HG03469 (cell line): ENCODE data around the gene TIGAR.

Experiments
- ATAC-seq: cut with Tn5 transposase; IDR thresholded peaks from one replicate; pipeline ENCODE4 v1.9.1; 2021; ENCODE audit warnings: mild to moderate bottlenecking, moderate library complexity, moderate number of reproducible peaks; ENCODE audit not compliant: unreplicated experiment

Gene TIGAR

DNA sequence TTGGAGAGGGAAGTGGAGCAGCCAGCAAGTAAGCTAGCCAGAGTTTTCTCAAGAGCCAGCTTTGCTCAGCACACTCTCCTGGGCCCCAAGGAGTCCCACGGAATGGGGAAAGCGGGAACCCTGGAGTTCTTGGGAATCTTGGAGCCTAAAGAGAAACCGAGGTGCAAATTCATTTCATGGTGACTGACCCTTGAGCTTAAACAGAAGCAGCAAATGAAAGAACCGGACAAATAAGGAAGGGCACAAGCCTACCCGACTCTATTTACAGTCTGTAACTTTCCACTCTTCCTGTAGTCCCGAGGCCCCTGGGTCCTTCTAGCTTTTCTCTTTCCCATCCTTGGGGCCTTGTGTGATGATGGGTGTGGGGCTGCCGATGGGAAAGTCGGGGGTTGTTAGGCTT is 18.1 kb upstream of the TIGAR start:
- ATAC-seq: no peak

DNA sequence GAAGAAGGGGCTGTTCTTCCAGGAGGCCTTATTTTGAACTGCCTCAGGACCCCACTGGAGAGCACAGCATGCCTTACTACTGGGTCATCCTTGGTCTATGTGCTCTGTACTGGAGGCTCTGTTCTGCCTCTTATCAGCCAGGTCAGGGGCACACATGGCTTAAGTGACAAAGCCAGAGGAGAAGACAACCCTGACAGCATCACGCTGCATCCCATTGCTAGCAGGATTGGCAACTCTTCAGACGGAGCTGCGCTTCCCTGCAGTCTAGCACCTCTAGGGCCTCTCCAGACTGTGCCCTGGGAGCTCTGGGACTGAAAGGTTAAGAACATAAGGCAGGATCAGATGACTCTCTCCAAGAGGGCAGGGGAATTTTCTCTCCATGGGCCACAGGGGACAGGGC is 17.3 kb upstream of the TIGAR start:
- no peak for ATAC-seq

DNA sequence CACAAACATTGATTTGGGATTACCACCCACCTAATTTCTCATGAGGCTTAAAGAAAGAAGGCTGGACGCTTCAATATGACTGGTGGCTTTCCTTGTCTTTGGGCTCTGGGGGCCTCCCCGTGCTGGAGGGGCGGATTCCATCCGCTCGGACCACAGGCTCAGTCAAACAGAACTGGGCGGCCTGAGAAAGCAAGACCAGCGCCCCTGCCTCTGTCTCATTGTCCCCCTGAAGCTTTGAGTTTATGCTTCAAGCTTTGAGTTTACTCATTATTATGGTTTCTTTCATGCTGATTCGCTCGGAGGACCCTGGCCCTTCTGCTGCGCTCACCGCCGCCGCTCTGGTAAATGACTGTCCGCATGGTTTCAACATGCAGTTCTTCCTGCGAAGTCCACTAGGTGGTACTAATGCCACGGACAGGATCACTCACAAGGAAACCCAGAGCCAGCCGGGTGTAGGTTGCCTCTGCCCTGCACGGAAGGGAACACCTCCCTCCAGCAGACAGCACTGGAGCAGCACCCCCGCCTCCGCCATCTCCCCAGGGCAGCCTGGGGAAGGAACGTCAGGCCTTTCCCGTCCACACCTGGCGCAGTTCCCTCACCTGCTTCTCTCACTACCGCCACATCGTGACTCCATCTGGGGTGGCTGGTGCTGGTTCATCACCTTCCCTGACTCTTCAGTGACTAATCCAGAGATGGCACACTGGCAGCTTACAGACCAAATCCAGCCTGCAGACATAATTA is 13.2 kb upstream of the TIGAR start:
- ATAC-seq: no peak

DNA sequence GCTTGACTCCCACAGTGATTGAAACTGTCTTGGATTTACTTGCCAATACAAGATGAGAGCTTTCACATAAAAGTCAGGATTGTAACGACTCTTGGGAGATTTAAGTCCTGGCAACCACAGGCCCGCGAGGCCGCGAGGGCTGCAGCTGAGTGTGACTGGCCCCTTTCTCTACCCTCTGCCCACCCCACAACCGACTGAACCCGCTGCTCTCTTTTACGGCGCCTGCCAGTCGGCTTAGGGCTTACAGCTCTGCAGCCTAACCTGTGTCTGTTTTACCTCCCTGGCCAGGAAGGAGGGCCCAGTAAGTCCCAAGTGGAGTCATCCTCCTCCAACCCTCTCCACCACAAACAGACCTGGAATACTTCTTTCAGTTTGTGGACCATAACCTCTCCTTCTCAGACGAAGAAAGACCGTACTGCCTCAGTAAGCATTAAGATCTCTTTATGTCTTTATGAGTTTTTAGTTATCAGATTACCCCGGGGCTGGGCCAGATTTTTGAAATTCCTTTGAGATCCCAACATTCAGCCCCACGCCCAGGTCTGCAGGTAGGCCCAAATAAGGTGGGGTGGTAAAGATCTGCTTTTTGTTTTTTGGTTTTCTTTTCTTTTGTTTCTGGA is 12.6 kb upstream of the TIGAR start:
- ATAC-seq: no peak

DNA sequence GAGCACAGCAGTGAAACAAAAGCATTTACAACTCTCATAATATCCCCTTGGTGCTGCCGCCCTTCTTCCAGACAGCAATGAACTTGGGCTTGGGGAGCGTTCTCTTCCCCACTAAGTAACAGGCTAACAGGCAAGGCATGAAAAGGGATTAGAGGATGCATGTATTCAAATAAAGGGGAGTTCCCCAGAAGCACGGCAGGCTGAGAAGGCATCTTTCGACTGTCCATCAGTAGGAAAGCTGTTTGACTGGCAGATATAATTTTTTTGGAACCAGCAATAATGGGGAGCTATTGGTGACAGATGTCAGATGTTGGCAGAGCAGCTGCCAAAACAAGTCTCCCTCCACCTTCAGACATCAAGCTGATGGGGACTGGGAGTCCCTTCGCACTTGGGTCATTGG is 9.2 kb upstream of the TIGAR start:
- no peak for ATAC-seq

DNA sequence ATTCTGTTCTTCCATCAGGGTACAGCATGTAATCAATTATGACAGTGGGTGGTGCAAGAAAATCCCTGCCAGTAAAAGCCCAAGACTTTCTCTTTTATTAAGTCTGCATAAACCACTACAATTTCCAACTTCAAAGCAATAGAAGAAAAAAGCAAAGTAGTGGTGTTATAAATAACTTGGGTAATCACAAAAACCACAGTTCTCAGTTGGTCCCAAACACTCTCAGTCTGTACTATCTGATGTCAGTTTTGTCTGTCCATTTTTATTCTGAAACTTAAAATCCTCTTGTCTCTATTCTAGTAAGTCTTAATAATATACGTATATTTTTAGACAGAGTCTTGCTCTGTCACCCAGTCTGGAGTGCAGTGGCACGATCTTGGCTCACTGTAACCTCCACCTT is 8.8 kb upstream of the TIGAR start:
- ATAC-seq: no peak

DNA sequence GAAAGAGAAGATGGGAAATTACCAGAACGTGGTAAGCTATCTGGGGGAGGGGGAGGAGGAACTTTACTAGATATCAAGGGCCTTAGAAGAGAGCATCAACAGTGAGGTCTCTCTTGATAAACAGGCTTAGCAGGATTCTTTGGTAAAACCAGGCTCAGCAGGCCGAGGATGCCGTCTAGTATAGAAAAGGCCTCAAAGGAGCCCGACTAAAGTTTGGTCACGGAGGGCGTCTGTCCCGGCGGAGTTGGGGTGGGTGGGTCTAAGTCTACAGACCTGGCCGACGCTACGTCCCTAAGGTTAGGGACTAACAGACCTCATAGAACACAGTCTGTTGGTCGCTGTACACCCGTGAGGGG is 538 bp upstream of the TIGAR start:
- peak; percentile 15 for ATAC-seq

DNA sequence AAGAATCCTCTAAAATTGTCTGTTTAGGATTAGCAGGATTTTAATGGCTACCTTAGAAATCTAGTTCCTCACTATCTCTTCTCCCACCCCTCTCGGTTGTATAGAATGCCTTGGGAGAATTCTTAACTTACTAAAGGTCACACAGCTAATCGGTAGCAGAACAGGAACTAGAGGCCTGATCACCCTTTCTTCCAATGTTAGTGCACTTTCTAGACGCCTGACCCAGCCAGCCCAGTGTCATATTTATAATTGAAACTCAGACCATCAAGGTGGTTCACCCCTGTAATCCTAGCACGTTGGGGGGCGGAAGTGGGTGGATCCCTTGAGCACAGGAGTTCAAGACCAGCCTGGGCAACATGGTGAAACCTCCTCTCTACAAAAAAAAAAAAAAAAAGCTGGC is 1.7 kb downstream of the TIGAR start:
- ATAC-seq: no peak

DNA sequence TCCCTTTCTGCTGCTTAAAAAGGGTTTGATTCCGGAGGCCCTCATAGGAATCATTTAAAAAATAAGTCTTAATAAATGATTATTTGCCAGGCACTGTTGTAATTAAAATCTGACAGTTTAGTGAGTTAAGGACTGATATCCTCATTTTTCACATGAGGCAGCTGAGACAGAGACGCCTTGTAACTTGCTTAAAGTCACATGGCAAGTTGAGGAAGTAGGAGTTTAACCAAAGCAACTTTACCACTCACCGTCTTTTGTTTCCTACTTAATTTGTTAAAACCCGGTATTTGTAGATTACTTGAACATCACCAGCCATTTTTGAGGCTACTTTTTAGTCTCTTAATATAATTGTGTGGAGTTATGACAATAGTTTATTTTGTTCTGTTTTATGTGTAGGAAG is 2.4 kb downstream of the TIGAR start:
- ATAC-seq: no peak

DNA sequence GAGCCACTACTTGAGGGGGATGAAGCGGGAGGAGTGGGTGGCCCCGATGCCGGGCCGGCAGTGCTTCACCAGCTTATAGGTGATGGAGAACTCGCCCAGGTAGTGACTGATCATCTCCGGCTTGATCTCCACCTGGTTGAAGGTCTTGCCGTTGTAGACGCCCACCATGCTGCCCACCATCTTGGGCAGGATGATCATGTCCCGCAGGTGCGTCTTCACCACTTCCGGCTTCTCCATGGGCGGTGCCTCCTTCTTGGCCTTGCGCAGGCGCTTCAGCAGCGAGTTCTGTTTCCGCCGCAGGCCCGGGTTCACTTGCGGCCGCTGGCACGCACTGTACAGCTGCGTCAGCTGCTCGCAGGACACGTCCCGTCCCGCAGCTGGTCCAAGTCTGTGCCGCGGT is 3.4 kb downstream of the TIGAR start:
- no peak for ATAC-seq

DNA sequence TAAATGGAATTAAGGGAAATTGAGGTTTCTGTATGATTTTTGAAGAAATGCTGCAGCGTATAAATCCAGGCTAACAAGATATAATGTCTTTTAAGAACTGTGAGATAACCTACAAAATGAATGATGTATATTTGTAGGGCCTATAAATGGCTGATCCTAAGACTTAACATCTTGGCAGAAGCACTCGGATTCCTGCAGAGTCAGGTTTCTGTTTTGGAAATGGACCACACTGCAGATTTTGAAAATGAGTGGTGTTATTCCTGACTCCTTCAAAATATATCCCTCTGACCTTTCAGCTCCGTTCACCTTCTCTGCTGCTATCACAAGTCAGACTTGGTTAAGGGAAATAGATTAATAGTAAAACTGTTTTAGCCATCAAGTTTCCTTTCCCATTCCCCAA is 5.0 kb downstream of the TIGAR start:
- no peak for ATAC-seq

DNA sequence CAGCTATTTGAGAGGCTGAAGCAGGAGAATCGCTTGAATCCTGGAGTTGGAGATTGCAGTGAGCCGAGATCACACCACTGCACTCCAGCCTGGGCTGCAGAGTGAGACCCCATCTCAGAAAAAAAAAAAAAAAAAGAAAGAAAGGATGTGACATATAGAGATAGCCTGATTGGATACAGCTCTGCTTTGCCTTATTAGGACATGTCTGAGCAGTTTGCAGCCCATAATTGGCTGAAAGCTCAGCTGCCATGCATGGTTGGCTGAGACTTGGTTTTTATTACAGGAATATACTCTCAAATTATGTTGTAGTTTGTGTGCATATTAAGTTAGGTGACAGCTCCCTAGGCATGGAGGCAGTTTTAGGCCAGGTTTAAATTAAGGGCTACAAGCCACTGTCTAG is 6.3 kb downstream of the TIGAR start:
- no peak for ATAC-seq

DNA sequence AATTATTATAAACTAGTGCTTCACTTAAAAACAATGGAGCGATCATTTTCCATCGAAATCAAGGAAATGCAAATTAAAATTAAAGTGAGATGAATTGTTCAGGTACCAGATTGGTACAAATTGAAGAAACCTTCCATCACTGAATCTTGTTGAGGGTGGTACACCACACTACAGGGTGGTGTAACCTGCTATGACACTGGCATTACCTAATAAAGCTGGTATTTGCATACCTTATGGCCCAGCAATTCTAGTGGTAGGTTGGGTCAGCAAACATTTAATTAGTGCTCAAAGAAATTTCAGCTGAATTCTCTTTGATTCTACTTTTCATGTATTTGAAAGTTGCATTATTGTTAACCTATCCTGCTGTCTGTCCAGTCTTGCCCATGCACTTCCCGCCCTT is 9.2 kb downstream of the TIGAR start:
- ATAC-seq: no peak

DNA sequence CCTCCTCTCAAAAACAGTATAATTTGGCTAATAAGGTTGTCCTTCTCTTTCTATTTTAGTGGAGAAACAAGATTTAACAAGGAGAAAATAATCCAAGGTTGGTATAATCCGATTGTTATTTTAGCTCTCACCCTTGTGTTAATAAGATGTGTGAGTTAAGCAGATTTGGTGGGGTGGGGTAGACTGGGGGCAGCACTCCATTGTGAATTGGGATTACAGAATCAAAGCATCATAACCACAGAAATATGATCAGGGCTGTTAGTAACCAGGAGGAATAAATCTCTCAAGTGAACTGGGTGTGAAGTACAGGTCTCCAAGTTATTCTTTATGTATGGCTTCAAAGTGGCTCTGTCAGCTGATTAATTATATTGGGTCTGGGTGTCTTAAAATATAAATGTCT is 10.2 kb downstream of the TIGAR start:
- no peak for ATAC-seq

DNA sequence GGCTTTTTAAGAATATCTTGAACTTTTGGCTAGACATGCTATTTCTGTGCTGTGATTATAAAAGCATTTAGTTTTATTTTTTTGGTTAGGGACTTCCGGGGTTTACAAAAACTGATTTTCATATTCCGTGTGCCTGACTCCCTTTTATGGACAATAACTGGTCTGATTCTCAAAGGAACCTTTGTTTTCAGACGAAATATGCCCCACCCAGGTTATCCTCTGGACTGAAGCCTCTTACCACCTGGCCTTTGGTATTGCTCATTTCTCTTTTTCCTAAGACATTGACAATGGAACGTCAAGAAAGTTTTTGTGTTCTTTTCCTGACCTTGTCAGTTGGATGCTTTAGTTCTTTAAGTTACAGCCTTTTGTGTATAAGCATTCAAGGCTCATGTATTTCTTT is 10.8 kb downstream of the TIGAR start:
- no peak for ATAC-seq

DNA sequence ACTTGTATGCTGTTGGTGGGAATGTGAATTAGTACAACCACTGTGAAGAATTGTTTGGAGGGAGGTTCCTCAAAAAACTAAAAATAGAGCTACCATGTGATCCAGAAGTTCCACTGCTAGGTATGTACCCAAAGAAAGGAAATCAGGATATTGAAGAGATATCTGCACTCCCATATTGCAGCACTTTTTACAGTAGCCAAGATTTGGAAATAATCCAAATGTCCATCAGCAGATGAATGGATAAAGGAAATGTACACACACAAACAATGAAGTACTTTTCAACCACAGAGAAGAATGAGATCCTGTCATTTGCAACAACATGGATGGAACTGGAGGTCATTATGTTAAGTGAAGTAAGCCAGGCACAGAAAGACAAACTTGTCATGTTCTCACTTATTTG is 25.9 kb downstream of the TIGAR start:
- ATAC-seq: no peak

DNA sequence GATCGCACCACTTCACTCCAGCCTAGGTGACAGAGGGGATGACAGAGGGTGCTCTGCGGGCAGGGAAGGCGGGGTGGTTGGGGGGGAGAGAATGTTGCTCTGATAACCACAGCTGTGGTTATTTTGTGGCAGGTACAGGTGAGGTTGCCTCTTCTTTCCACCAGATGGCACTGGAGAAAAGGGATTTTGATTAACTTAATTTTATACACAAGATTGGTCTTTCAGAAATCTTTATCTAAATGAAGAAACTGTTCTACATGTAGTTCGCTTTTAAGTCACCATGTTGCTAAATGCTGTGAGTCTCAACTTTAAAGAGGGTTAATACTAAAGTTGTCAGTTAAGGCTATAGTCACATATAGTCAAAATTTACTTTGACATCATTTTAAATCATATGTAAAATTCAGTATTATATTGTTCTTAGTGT is 32.8 kb downstream of the TIGAR start:
- ATAC-seq: no peak

DNA sequence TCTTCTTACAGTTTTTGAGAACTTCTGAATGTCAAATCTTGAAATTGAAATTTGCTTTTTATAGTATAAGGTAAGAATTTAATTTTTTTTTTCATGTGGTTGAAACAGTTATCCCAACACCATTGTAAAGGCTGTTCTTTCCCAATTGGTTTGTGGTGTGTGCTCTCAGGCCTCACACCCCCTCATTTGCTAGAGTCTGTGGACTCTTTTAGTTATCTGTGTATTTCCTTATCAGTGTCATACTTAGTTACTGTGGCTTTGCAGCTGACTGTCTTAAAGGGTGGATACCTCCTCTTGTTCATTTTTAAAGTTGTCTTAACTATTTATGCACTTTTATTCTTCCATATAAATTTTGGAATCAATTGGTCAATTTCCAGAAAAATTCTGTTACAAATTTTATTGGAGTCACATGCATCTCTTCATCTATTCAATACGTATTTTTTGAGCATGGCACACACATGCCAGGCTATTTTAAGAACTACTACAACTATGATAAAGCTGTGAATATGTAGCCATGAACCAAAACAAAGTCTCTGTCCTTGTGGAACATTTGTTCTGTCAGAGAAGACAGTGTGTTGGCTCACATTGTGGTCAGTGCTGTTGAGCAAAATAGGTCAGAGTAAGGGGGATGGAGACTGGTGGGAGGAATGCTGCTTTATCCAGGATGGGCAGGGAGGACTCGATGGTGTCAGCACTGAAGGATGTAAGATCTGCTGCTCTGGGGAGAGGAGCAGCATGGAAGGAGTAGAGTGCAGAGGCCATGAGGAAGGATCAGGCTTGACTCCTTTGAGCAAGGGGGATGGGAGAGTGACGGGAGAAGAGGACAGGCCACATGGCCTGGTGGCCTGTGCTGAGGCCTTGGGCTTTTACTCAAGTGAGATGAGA is 34.4 kb downstream of the TIGAR start:
- no peak for ATAC-seq

DNA sequence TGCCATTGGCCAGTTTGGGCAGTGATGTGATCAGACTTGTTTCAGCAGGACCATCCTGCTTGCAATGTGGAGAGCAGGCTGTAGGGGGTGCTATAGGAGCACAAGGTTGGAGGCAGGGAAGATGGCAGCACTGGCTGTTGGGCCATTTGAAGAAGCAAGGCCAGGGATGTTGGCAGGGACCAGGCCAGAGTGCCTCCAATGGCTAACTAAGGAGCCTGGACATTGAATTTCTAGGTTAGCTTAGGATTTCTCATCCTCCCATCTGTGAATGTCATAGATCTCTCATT is 35.0 kb downstream of the TIGAR start:
- no peak for ATAC-seq

DNA sequence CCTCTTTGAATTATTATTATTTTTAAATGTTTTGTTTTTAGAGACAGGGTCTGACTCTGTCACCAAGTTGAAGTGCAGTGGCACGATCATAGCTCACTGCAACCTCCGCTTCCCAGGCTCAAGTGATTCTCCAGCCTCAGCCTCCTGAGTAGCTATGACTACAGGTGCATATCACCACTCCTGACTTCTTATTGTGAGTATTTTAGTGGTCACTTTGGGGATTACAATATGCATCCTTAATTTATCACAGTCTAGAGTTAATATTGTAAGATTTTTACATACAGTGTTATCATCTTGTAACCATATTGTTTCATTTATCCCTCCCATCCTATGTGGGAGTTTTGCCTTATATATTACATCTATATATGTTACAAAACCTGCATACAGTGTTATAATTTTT is 45.1 kb downstream of the TIGAR start:
- no peak for ATAC-seq

DNA sequence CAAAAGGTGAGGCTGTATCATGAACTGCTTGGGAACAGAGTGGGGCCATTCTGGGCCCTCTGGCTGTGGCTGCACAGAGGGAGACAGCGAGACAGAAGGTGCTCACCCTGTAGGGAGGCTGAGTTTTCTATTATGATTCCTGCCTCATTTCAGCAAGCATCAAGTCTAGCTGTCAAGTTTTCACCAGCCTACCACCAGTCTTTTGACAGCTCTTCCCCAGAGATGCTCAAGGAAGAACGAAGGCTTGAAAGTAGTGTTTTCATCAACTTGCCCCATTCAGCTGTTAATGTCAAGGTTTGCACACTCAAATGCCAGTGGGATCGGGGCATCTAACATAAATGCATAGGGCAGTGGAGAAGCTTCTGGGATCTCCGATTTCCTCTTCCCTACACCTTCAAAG is 48.5 kb downstream of the TIGAR start:
- ATAC-seq: no peak

DNA sequence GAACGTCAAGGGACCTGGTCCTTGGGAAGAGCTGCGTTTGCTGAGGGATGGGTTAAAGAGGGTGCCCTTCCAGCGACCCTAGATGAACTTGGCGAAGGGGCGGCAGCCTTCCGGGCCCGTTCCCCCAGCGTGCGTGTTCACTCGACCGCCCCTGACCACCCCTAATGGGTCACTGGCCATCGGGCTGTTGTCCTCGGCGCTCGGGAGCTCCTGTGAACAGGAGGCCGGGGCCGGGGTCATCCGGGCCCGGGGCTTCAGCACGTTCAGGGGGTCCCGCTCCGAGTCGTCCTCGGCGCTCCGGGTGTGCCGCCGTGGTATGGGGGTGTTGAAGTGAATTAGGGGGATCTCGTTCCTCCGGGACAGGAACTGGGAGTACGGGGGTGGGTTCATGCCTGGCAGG is 49.3 kb downstream of the TIGAR start:
- no peak for ATAC-seq
